Transverse colon (tissue), 4 donors: ENCODE data around the gene MAPRE2. TPM values are rescaled to one million over a fixed set of nuclear protein-coding genes. Genes with fewer than 3 reads are reported as not detected.

ENCODE experiments used
- DNase-seq: peaks from one replicate; pipeline ENCODE4 v3.0.0-alpha.2; 2019
- H3K27ac ChIP-seq, 4 donors: fragments of 200-600 bp; sonication (generic); 2 replicates each; pipeline ENCODE4 v1.5.1; 2016 to 2018; ENCODE audit warnings: inconsistent platforms in 4 of 4
- H3K27me3 ChIP-seq: fragments of 200-600 bp; sonication (generic); 2 replicates; pipeline ENCODE4 v1.5.1; 2017; ENCODE audit warnings: inconsistent platforms
- H3K36me3 ChIP-seq, 4 donors: fragments of 200-600 bp; sonication (generic); 2 replicates each; pipeline ENCODE4 v1.5.1; 2017 to 2019; ENCODE audit warnings: inconsistent platforms in 4 of 4
- H3K4me1 ChIP-seq, 4 donors: fragments of 200-600 bp; sonication (generic); 2 replicates each; pipeline ENCODE4 v1.5.1; 2017 to 2020; ENCODE audit warnings: inconsistent platforms in 4 of 4
- H3K4me3 ChIP-seq, 4 donors: fragments of 200-600 bp; sonication (generic); 1 replicate in 1 of 4; 2 replicates in 3 of 4; pipeline versions ENCODE4 v1.5.1 to v1.6.1; 2017 to 2019; ENCODE audit warnings: inconsistent platforms in 4 of 4
- H3K9me3 ChIP-seq, 2 donors: fragments of 200-600 bp; sonication (generic); 2 replicates each; pipeline ENCODE4 v1.5.1; 2017 to 2019; ENCODE audit warnings: inconsistent platforms in 2 of 2
- CTCF ChIP-seq, 5 experiments: fragments of 200-600 bp in 3 of 5; fragments of 450-650 bp in 2 of 5; sonication (generic) in 3 of 5; IDR thresholded peaks; 1 replicate in 2 of 5; 2 replicates in 3 of 5; pipeline ENCODE4 v1.5.1; 2016 to 2017; ENCODE audit warnings: antibody characterized with exemption in 5 of 5, inconsistent platforms in 3 of 5, mild to moderate bottlenecking in 2 of 5, moderate library complexity in 1 of 5
- EP300 ChIP-seq: sonication (generic); formaldehyde crosslinking; IDR thresholded peaks from one replicate; pipeline ENCODE4 v1.6.1; 2017; ENCODE audit warnings: antibody characterized with exemption, low read depth
- POLR2A ChIP-seq: fragments of 450-650 bp; IDR thresholded peaks from one replicate; pipeline ENCODE4 v1.6.1; 2016; ENCODE audit warnings: antibody characterized with exemption, mild to moderate bottlenecking, moderate library complexity
- POLR2AphosphoS5 ChIP-seq, 3 donors: sonication (generic); formaldehyde crosslinking; IDR thresholded peaks; one replicate each; pipeline ENCODE4 v1.6.1; 2016; ENCODE audit warnings: antibody characterized with exemption in 3 of 3
- WGBS, 2 donors: methylation state at CpG; one replicate each; pipeline ENCODE4 v1.1.5; 2018; ENCODE audit warnings: low coverage in 1 of 2; 5-methylcytosine and 5-hydroxymethylcytosine counted together
- in situ Hi-C, 4 donors: fragments of 200-750 bp; cut with MboI; loops; one replicate each; pipeline versions ENCODE4 v1.15.0 to v1.15.1; 2017; ENCODE audit warnings: low sequenced_read_pairs in 3 of 4, low pct_ligation_motif_present in 1 of 4, low pct_unique_long_range_greater_than_20kb in 1 of 4
- intact Hi-C: fragments of 100-400 bp; cut with DNase I; formaldehyde crosslinking; loops from one replicate; pipeline ENCODE4 v1.15.1; 2023; ENCODE audit warnings: low total_unique reads
- small RNA-seq, 4 donors: library from RNA; depleted of rRNA; stranded (forward); fragments of <200 nt; gene quantifications; one replicate each; pipeline ENCODE3, GENCODE V24; 2016
- total RNA-seq, 4 donors: library from RNA; depleted of rRNA; stranded (reverse); fragments of >200 nt; gene quantifications; one replicate each; pipeline ENCODE4 v1.1.0, GENCODE V29; 2016

The MAPRE2 gene
- total RNA-seq, 4 donors from 2014 or later: 23.1 to 102 (median 48.5) TPM

- intact Hi-C loops (no loop called here), in situ Hi-C loops (no loop called here)
- H3K4me1 ChIP-seq: peaks cover 0 to 3% (median 0%) of the 10 kb centered on the region in 4 donors
- no peaks in the 10 kb centered on the region for H3K9me3 ChIP-seq
- H3K36me3 ChIP-seq: no peaks in the 10 kb centered on the region
- H3K4me3 ChIP-seq: no peak overlapping the region
- H3K27me3 ChIP-seq: no peaks in the 10 kb centered on the region
- DNase-seq: no peak
- peak overlapping the region in 1 of 4 donors; percentile 26 for H3K27ac ChIP-seq
- WGBS, 2 donors: 40 to 50% methylated on average over 1 of the region's 1 CpG
- no peak for TF ChIP-seq CTCF (IDR thresholded peaks at IDR 0.05)
- TF ChIP-seq POLR2AphosphoS5 (IDR thresholded peaks at IDR 0.05): no peak
- TF ChIP-seq EP300: no peak
- TF ChIP-seq POLR2A: no peak
Measured at GRCh38 chr18:35189510-35189909, 148.3 kb downstream of the MAPRE2 start.

- peaks cover 0 to 3% (median 0%) of the 10 kb centered on the region in 4 donors for H3K4me1 ChIP-seq
- H3K9me3 ChIP-seq: no peaks in the 10 kb centered on the region
- intact Hi-C loops: no loop called here
- H3K27ac ChIP-seq: no peak overlapping the region
- in situ Hi-C loops: no loop called here
- 52 to 54% methylated on average over 4 of the region's 4 CpGs for WGBS, 2 donors
- TF ChIP-seq CTCF (IDR thresholded peaks at IDR 0.05): no peak
- no peak for TF ChIP-seq POLR2A
- no peak for TF ChIP-seq EP300
- TF ChIP-seq POLR2AphosphoS5 (IDR thresholded peaks at IDR 0.05): no peak
- no peaks in the 10 kb centered on the region for H3K36me3 ChIP-seq
- DNase-seq: no peak
- H3K4me3 ChIP-seq: no peak overlapping the region
- H3K27me3 ChIP-seq: no peaks in the 10 kb centered on the region
Measured at GRCh38 chr18:35190948-35191697, 149.9 kb downstream of the MAPRE2 start.

- H3K27me3 ChIP-seq: no peaks in the 10 kb centered on the region
- no peak for TF ChIP-seq EP300
- no peak for TF ChIP-seq POLR2AphosphoS5 (IDR thresholded peaks at IDR 0.05)
- no peak for TF ChIP-seq CTCF (IDR thresholded peaks at IDR 0.05)
- WGBS, 2 donors: 82 to 89% methylated on average over 5 of the region's 5 CpGs
- no peaks in the 10 kb centered on the region for H3K9me3 ChIP-seq
- DNase-seq: no peak
- no peaks in the 10 kb centered on the region for H3K36me3 ChIP-seq
- no peak overlapping the region for H3K27ac ChIP-seq
- in situ Hi-C loops: no loop called here
- peaks cover 0 to 3% (median 0%) of the 10 kb centered on the region in 4 donors for H3K4me1 ChIP-seq
- intact Hi-C loops: no loop called here
- no peak overlapping the region for H3K4me3 ChIP-seq
Measured at GRCh38 chr18:35191698-35192025, 150.4 kb downstream of the MAPRE2 start.

GRCh38 chr18:35192415-35192814 lies 151.2 kb downstream of the MAPRE2 start:
- TF ChIP-seq POLR2A: no peak
- no peak for TF ChIP-seq POLR2AphosphoS5 (IDR thresholded peaks at IDR 0.05)
- peaks cover 0 to 3% (median 0%) of the 10 kb centered on the region in 4 donors for H3K4me1 ChIP-seq
- intact Hi-C loops (no loop called here), in situ Hi-C loops (no loop called here)
- DNase-seq: no peak
- no peaks in the 10 kb centered on the region for H3K9me3 ChIP-seq
- no peak overlapping the region for H3K27ac ChIP-seq
- no peaks in the 10 kb centered on the region for H3K36me3 ChIP-seq
- 91 to 93% methylated on average over 4 of the region's 4 CpGs for WGBS, 2 donors
- H3K4me3 ChIP-seq: no peak overlapping the region
- no peaks in the 10 kb centered on the region for H3K27me3 ChIP-seq

Small RNA genes lying within 50 kb of the gene (small RNA-seq; reads per million reads assigned to genes)
- 0 reads per million in 4 donors for gene AC015967.2

Other genes starting within 250 kb of the MAPRE2 start
- 10 to 100 TPM; 21.8 to 60.6 (median 32.0) TPM for gene ZNF397, start 199.6 kb downstream of the MAPRE2 start, total RNA-seq
- gene ZSCAN30, start 248.8 kb downstream of the MAPRE2 start, total RNA-seq: 10 to 100 TPM in 2 of 4 donors, 1 to 10 TPM in 2; 7.1 to 23.5 (median 11.0) TPM